AG10803 (cell line): Measurements from ENCODE around the gene GCC2.

Experiments used
- DNase-seq: peaks from one replicate; pipeline ENCODE4 v3.0.0; 2010; ENCODE audit warnings: low read depth
- H3K4me3 ChIP-seq: 2 replicates; pipeline ENCODE4 v1.5.1; 2011; ENCODE audit warnings: mild to moderate bottlenecking, low read length, control low read depth
- TF ChIP-seq, protein P1 (sequence below): conservative IDR thresholded peaks from 2 replicates; pipeline ENCODE4 v1.5.1; 2011; ENCODE audit warnings: mild to moderate bottlenecking, low read length, control low read depth, inconsistent platforms

Gene GCC2, protein sequence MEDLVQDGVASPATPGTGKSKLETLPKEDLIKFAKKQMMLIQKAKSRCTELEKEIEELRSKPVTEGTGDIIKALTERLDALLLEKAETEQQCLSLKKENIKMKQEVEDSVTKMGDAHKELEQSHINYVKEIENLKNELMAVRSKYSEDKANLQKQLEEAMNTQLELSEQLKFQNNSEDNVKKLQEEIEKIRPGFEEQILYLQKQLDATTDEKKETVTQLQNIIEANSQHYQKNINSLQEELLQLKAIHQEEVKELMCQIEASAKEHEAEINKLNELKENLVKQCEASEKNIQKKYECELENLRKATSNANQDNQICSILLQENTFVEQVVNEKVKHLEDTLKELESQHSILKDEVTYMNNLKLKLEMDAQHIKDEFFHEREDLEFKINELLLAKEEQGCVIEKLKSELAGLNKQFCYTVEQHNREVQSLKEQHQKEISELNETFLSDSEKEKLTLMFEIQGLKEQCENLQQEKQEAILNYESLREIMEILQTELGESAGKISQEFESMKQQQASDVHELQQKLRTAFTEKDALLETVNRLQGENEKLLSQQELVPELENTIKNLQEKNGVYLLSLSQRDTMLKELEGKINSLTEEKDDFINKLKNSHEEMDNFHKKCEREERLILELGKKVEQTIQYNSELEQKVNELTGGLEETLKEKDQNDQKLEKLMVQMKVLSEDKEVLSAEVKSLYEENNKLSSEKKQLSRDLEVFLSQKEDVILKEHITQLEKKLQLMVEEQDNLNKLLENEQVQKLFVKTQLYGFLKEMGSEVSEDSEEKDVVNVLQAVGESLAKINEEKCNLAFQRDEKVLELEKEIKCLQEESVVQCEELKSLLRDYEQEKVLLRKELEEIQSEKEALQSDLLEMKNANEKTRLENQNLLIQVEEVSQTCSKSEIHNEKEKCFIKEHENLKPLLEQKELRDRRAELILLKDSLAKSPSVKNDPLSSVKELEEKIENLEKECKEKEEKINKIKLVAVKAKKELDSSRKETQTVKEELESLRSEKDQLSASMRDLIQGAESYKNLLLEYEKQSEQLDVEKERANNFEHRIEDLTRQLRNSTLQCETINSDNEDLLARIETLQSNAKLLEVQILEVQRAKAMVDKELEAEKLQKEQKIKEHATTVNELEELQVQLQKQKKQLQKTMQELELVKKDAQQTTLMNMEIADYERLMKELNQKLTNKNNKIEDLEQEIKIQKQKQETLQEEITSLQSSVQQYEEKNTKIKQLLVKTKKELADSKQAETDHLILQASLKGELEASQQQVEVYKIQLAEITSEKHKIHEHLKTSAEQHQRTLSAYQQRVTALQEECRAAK (N-terminal part only)

DNA sequence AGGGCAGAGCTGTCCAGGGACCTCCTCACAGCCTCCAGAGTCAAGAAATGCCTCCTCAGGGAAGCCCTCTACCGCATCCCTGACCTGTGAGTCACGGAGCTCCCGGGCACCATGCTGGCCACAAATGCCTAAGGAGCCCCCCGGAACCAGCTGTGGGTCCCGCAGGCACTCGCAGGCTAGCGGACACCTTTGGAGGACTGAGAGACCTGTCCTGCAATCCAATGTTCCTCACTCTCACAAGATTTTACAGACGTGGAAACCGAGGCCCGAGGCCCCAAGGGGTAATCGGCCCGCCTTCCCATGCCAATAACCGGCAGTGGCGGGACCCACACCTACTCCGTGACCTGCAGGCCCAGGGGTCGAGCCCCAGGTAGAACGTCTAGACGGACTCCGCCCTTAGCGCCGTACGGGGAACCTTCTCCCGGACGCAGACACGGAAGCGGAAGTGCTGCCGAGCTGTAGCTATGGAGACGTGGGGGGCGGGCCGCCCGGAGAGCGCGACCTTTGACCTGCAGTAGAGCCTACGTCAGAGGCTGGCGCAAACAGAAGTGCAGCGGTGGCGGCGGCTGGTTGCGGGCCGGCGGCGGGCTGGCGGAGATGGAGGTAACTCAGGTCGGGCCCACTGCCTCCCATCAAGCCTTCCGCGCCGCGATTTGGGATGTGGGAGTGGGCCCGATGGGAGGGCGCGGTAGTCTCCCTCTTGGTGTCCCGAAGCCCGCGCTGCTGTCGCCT lies at the start of gene GCC2:
Gene GCC2 (plus strand): TSS at position 529 of the 732 bp plus-strand sequence. CDS start 69 bp downstream, at position 598.
- TF ChIP-seq, protein P1, sequence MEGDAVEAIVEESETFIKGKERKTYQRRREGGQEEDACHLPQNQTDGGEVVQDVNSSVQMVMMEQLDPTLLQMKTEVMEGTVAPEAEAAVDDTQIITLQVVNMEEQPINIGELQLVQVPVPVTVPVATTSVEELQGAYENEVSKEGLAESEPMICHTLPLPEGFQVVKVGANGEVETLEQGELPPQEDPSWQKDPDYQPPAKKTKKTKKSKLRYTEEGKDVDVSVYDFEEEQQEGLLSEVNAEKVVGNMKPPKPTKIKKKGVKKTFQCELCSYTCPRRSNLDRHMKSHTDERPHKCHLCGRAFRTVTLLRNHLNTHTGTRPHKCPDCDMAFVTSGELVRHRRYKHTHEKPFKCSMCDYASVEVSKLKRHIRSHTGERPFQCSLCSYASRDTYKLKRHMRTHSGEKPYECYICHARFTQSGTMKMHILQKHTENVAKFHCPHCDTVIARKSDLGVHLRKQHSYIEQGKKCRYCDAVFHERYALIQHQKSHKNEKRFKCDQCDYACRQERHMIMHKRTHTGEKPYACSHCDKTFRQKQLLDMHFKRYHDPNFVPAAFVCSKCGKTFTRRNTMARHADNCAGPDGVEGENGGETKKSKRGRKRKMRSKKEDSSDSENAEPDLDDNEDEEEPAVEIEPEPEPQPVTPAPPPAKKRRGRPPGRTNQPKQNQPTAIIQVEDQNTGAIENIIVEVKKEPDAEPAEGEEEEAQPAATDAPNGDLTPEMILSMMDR, result no peak
- peak within 1 kb of the TSS; percentile 99 for H3K4me3 ChIP-seq
- peak; percentile 92 for DNase-seq

DNA sequence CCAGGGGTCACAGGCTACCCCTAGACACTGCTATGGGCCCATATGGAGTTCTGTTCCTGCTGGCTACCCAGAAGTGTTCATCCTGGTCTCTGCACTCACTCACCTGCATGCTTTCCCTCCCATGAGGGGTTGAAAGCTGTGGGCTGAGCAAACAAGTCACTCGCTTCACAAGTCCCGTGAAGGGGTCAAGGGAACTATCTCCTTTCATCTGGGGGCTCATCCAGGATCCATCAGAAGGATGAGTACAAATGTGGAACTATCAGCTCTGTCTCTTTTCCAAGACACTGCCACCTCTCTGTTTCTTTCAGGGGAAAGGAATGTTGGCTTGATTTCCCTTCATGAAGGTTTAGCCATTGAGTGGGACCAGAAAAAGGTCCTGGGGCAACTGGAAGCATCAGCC lies 49.5 kb upstream of the GCC2 start:
- TF ChIP-seq, protein P1, result no peak
- DNase-seq, result no peak
- no peak overlapping the region for H3K4me3 ChIP-seq

DNA sequence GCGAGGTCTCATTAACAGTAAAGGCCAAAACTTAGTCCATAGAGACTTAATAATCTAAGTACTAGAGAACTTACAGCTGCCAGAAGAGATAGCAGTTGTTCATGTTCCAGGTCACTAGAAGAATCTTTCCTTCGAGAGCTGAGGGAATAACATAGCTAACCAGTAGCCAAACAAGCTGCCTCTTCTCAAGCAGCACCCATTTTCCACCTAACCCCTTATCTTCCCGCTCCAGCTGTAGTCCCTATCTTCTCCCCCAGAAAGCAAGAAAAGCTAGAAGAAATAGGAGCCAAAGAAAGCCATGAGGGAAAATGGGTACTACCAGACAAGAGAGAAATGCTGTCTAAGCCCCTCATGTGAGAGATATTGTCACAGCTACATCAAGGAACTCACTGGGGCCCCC lies 47.2 kb upstream of the GCC2 start:
- TF ChIP-seq, protein P1, result no peak
- H3K4me3 ChIP-seq, result no peak overlapping the region
- no peak for DNase-seq

DNA sequence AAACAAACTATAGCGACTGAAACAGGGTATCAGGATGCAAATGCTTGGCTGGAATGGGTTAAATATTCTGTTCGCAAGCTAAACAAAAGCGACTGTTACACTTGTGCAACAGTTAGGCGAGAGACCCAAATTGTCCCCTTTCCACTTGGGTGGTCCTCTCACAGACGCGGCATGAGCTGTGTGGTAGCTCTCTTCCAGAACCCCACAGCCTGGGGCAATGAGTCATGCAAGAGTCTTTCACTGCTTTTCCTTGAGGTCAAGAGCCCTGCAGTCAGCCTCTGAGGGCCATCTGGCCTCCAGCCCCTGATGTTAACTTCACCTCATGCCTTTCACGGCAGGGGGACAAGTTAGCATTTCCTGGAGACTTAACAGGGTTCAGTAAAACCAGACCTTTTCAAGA lies 45.5 kb upstream of the GCC2 start:
- peak; percentile 70 for DNase-seq
- no peak overlapping the region for H3K4me3 ChIP-seq
- TF ChIP-seq, protein P1, result no peak

DNA sequence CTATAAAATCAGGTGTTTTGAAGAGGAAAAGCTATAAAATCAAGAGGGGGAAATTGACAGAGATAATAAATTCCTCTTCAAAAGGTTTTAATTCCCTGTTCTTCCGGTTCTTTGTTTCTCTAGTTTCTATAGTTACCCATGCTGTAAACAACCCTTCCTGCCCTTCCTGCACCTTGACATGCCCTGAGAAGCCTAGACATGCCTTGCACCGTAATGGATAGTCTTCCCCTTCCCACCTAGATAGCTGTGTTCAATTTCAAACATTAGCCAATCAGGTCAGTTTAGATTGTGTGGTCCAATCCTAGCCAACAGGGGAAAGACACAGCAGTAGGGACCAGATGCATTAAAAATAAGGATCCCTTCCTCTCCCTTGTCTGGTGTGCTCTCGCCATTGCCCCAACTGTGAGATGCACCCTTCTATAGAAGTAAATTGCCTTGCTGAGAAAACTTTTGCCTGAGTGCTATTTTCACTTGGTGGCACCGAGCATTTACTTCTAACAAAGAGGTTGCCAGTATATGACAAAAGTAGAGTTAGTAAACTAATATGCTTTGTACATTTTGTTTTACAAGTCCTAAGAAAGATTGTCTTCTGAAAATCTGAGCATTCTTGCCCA lies 44.1 kb upstream of the GCC2 start:
- no peak for DNase-seq

More for the DNA sequence above, 44.1 kb upstream of the GCC2 start:
- TF ChIP-seq, protein P1, result no peak
- no peak overlapping the region for H3K4me3 ChIP-seq
